Suppressor macrophage treated with lipopolysaccharide for 4 hours (primary cell): ENCODE data around the gene C18orf32.
"Not testable (repeated sequence)": the region's sequence is repeated elsewhere in the genome, so short reads cannot be mapped to it uniquely, and the experiment has no call there.

ENCODE experiments used
- DNase-seq: peaks from one replicate; pipeline ENCODE4 v3.0.0-alpha.2; 2020

C18orf32 gene

GRCh38 chr18:49486953-49487710 is at the start of gene C18orf32:
C18orf32 (minus strand) TSS chr18:49487234; CDS start chr18:49483748, 3,486 bp downstream.
- peak; percentile 94 for DNase-seq

GRCh38 chr18:49534846-49535601 is 48.0 kb upstream of the C18orf32 start:
- DNase-seq, result no peak

GRCh38 chr18:49531678-49532153 is 44.7 kb upstream of the C18orf32 start:
- peak; percentile 52 for DNase-seq

GRCh38 chr18:49529596-49529995 is 42.6 kb upstream of the C18orf32 start:
- DNase-seq, result no peak

GRCh38 chr18:49527631-49528327 is 40.7 kb upstream of the C18orf32 start:
- DNase-seq, result no peak

- DNase-seq, result no peak
Observed at GRCh38 chr18:49525981-49526380, 38.9 kb upstream of the C18orf32 start.

- DNase-seq, result no peak
Observed at GRCh38 chr18:49524951-49525350, 37.9 kb upstream of the C18orf32 start.

- DNase-seq, result no peak
Observed at GRCh38 chr18:49524349-49524748, 37.3 kb upstream of the C18orf32 start.

GRCh38 chr18:49523580-49524093 is 36.6 kb upstream of the C18orf32 start:
- DNase-seq, result not testable (repeated sequence)

- DNase-seq, result no peak
Observed at GRCh38 chr18:49521216-49521835, 34.3 kb upstream of the C18orf32 start.

- DNase-seq, result no peak
Observed at GRCh38 chr18:49520661-49521145, 33.7 kb upstream of the C18orf32 start.

GRCh38 chr18:49519101-49519971 is 32.3 kb upstream of the C18orf32 start:
- no peak for DNase-seq

- no peak for DNase-seq
Observed at GRCh38 chr18:49517483-49517882, 30.4 kb upstream of the C18orf32 start.

- DNase-seq, result no peak
Observed at GRCh38 chr18:49515516-49515915, 28.5 kb upstream of the C18orf32 start.

GRCh38 chr18:49515003-49515402 is 28.0 kb upstream of the C18orf32 start:
- not testable (repeated sequence) for DNase-seq

- no peak for DNase-seq
Observed at GRCh38 chr18:49514577-49514976, 27.5 kb upstream of the C18orf32 start.

- DNase-seq, result not testable (repeated sequence)
Observed at GRCh38 chr18:49512876-49513275, 25.8 kb upstream of the C18orf32 start.

GRCh38 chr18:49510393-49511115 is 23.5 kb upstream of the C18orf32 start:
- DNase-seq, result peak; percentile 59

GRCh38 chr18:49506438-49506837 is 19.4 kb upstream of the C18orf32 start:
- DNase-seq, result not testable (repeated sequence)

- no peak for DNase-seq
Observed at GRCh38 chr18:49503931-49504330, 16.9 kb upstream of the C18orf32 start.
